Measurements from ENCODE around the gene GLCE. TPM values are rescaled to one million over a fixed set of nuclear protein-coding genes. Genes with fewer than 3 reads are reported as not detected.

GLCE gene
- total and polyA plus RNA-seq, 10 of the 15 experiments (the other 5 are each of a cell fraction or from before 2014, with no cell fraction given) = 2.1 to 11.9 (median 2.9) TPM

DNA sequence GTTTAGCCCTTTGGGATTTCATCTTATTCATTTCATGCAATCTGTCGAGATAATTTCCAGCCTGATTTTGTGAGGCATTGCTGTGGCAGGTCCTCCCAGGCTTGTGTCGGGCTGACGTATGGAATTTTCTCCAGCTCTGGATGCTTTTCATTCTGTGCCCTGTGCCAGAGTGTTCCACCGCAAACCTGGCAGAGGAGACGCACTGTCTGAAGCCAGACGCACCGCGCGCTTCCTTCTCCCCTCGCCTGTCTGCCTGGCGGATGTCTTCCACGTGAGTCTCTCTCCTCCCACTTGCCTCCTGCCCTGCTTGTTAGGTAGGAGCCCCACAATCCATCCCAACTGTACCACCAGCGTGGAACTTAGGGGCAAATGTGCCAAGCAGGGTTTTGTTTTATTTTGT, 20.1 kb upstream of the GLCE start:
- ATAC-seq (no peak), DNase-seq (ENCODE audit: low read depth, low spot score) (no peak), FAIRE-seq (no peak)
- H3K36me3 ChIP-seq (ENCODE audit: control insufficient read depth in 2 of 2, insufficient read depth in 2 of 2, low read length in 1 of 2) = no peaks in the 10 kb centered on the region
- ChIA-PET CTCF (no interaction called here), SMC1A (ENCODE audit: uncharacterized antibody, unreplicated experiment) (interaction anchor here (1.6 kb wide), 1 partner anchor 36 kb away, joined by 5 read pairs; no protein-coding TSS in a partner anchor), POLR2A (interaction anchor here (1.4 kb wide), 1 partner anchor 21 kb away, joined by 3 read pairs; no protein-coding TSS in a partner anchor), RAD21 (ENCODE audit: unreplicated experiment) (no interaction called here)
- H3K4me1 ChIP-seq (ENCODE audit: control insufficient read depth, insufficient read depth, low read length) = no peaks in the 10 kb centered on the region
- H3K79me2 ChIP-seq (ENCODE audit: control insufficient read depth, insufficient read depth, low read length) = no peaks in the 10 kb centered on the region
- H3K4me2 ChIP-seq (ENCODE audit: control insufficient read depth, insufficient read depth) = no peak overlapping the region
- TF ChIP-seq HDGF (IDR thresholded peaks at IDR 0.05) (no peak), RB1 (IDR thresholded peaks at IDR 0.05; ENCODE audit: borderline replicate concordance) (no peak), ZNF217 (IDR thresholded peaks at IDR 0.05) (no peak), YY1 (IDR thresholded peaks at IDR 0.05; ENCODE audit: low read depth, low read length) (no peak), CREM (IDR thresholded peaks at IDR 0.05; ENCODE audit: low read depth) (no peak), RELA (IDR thresholded peaks at IDR 0.05; ENCODE audit: borderline replicate concordance, partially characterized antibody) (no peak), ZZZ3 (IDR thresholded peaks at IDR 0.05; ENCODE audit: control insufficient read depth, insufficient read length, low read depth) (no peak), SPI1 (IDR thresholded peaks at IDR 0.05; ENCODE audit: borderline replicate concordance, insufficient read depth, low read depth, low read length) (no peak), NFYB (IDR thresholded peaks at IDR 0.05; ENCODE audit: insufficient read depth, low read depth, low read length) (no peak), CEBPB (IDR thresholded peaks at IDR 0.05; ENCODE audit: borderline replicate concordance in 1 of 2, low read depth in 2 of 2, low read length in 2 of 2) (no peak)
- TF ChIP-seq, protein P1, sequence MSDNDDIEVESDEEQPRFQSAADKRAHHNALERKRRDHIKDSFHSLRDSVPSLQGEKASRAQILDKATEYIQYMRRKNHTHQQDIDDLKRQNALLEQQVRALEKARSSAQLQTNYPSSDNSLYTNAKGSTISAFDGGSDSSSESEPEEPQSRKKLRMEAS (IDR thresholded peaks at IDR 0.05; ENCODE audit: low read depth, low read length) = no peak
- TF ChIP-seq, protein P2, sequence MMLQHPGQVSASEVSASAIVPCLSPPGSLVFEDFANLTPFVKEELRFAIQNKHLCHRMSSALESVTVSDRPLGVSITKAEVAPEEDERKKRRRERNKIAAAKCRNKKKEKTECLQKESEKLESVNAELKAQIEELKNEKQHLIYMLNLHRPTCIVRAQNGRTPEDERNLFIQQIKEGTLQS (IDR thresholded peaks at IDR 0.05; ENCODE audit: borderline replicate concordance, extremely low read depth, low read depth, low read length) = no peak
- TF ChIP-seq, protein P3, sequence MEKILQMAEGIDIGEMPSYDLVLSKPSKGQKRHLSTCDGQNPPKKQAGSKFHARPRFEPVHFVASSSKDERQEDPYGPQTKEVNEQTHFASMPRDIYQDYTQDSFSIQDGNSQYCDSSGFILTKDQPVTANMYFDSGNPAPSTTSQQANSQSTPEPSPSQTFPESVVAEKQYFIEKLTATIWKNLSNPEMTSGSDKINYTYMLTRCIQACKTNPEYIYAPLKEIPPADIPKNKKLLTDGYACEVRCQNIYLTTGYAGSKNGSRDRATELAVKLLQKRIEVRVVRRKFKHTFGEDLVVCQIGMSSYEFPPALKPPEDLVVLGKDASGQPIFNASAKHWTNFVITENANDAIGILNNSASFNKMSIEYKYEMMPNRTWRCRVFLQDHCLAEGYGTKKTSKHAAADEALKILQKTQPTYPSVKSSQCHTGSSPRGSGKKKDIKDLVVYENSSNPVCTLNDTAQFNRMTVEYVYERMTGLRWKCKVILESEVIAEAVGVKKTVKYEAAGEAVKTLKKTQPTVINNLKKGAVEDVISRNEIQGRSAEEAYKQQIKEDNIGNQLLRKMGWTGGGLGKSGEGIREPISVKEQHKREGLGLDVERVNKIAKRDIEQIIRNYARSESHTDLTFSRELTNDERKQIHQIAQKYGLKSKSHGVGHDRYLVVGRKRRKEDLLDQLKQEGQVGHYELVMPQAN (conservative IDR thresholded peaks at IDR 0.05) = no peak
- H3K4me3 ChIP-seq = no peak overlapping the region
- H4K20me1 ChIP-seq (ENCODE audit: control insufficient read depth, insufficient read depth) = no peaks in the 10 kb centered on the region
- WGBS (ENCODE audit: insufficient coverage, insufficient replicate concordance, low lambda C conversion rate, missing lambda C conversion rate) = 58% methylated on average over 13 of the region's 13 CpGs
- H3K9me3 ChIP-seq (replicated peaks; ENCODE audit: control insufficient read depth, insufficient read depth, low read length) = no peaks in the 10 kb centered on the region
- intact Hi-C loops (cut with micrococcal nuclease; ENCODE audit: unreplicated experiment) = no loop called here
- H2AFZ ChIP-seq (ENCODE audit: control insufficient read depth, low read depth, low read length) = no peak overlapping the region
- 0 out of 4 replicates have a peak, but pooled peaks cover 0 to 4% of the 10 kb centered on the region in 2 experiments for H3K27me3 ChIP-seq (replicated peaks in 1 of 2; ENCODE audit: control insufficient read depth in 2 of 2, insufficient read depth in 2 of 2, low read length in 1 of 2)
- no TSS peak for BruUV-seq (replicated peaks)
- no peak overlapping the region for H3K9ac ChIP-seq (ENCODE audit: control insufficient read depth, insufficient read depth, low read length)
- in situ Hi-C loops (cut with MboI) = no loop called here
- H3K27ac ChIP-seq (ENCODE audit: control insufficient read depth, insufficient read depth) = no peak overlapping the region

Measured in GM12878 (cell line).